Measurements from ENCODE around the gene ELMO1.

GRCh38 chr7:36905841-36906240 is 542.8 kb downstream of the ELMO1 start:
- TF ChIP-seq CTCF (IDR thresholded peaks at IDR 0.05; ENCODE audit: borderline replicate concordance, extremely low read depth, low read length, poor library complexity, severe bottlenecking) = no peak
- TF ChIP-seq EZH2 (IDR thresholded peaks at IDR 0.05; ENCODE audit: borderline replicate concordance, low read depth, low read length, severe bottlenecking) = no peak

All from DND-41 (cell line).